ENCODE data around the gene TCEANC. TPM values are rescaled to one million over a fixed set of nuclear protein-coding genes. Genes with fewer than 3 reads are reported as not detected.

The TCEANC gene
- total RNA-seq, 6 experiments from 2014 or later, result 0.99 to 1.7 (median 1.1) TPM

- H3K36me3 Mint-ChIP-seq (ENCODE audit: low read depth), result no peaks in the 10 kb centered on the region
- H3K9me3 Mint-ChIP-seq, result no peaks in the 10 kb centered on the region
- H3K27ac Mint-ChIP-seq, result no peak overlapping the region
- peaks cover 2% of the 10 kb centered on the region; the same call in 1 of the 2 replicates for H3K27me3 Mint-ChIP-seq (ENCODE audit: insufficient read depth)
- DNase-seq, result no peak
- TF ChIP-seq CTCF (IDR thresholded peaks at IDR 0.05), result no peak
- H3K4me3 Mint-ChIP-seq, result no peak overlapping the region
- H3K4me1 Mint-ChIP-seq (ENCODE audit: low read depth), result peaks cover 20% of the 10 kb centered on the region
Observed at GRCh38 chrX:13681595-13681994, 28.7 kb downstream of the TCEANC start.

- Mint-ChIP-seq H3K4me1 (ENCODE audit: low read depth) (peaks cover 28% of the 10 kb centered on the region), H3K27me3 (ENCODE audit: insufficient read depth) (no peaks in the 10 kb centered on the region), H3K4me3 (no peak overlapping the region; the same call in 1 of the 2 replicates), H3K36me3 (ENCODE audit: low read depth) (no peaks in the 10 kb centered on the region), H3K9me3 (no peaks in the 10 kb centered on the region), H3K27ac (peak overlapping the region; percentile 26; the same call in 1 of the 2 replicates)
- no peak for TF ChIP-seq CTCF (IDR thresholded peaks at IDR 0.05)
- DNase-seq, result no peak
Observed at GRCh38 chrX:13684361-13684760, 31.4 kb downstream of the TCEANC start.

- peaks cover 30% of the 10 kb centered on the region for H3K4me1 Mint-ChIP-seq (ENCODE audit: low read depth)
- no peak for TF ChIP-seq CTCF (IDR thresholded peaks at IDR 0.05)
- H3K4me3 Mint-ChIP-seq, result peak overlapping the region; percentile 1; the same call in 1 of the 2 replicates
- no peak for DNase-seq
- no peaks in the 10 kb centered on the region for H3K9me3 Mint-ChIP-seq
- H3K27me3 Mint-ChIP-seq (ENCODE audit: insufficient read depth), result no peaks in the 10 kb centered on the region
- H3K27ac Mint-ChIP-seq, result no peak overlapping the region; the same call in 1 of the 2 replicates
- H3K36me3 Mint-ChIP-seq (ENCODE audit: low read depth), result no peaks in the 10 kb centered on the region
Observed at GRCh38 chrX:13685126-13685763, 32.3 kb downstream of the TCEANC start.

GRCh38 chrX:13687203-13687602 lies 34.3 kb downstream of the TCEANC start:
- H3K27me3 Mint-ChIP-seq (ENCODE audit: insufficient read depth), result peaks cover 1% of the 10 kb centered on the region; the same call in 1 of the 2 replicates
- no peak for DNase-seq
- H3K4me3 Mint-ChIP-seq, result no peak overlapping the region
- no peaks in the 10 kb centered on the region for H3K36me3 Mint-ChIP-seq (ENCODE audit: low read depth)
- no peaks in the 10 kb centered on the region for H3K9me3 Mint-ChIP-seq
- TF ChIP-seq CTCF (IDR thresholded peaks at IDR 0.05), result no peak
- peaks cover 41% of the 10 kb centered on the region for H3K4me1 Mint-ChIP-seq (ENCODE audit: low read depth)
- no peak overlapping the region for H3K27ac Mint-ChIP-seq

- peak overlapping the region; percentile 91 for H3K4me3 Mint-ChIP-seq
- DNase-seq, result no peak
- peaks cover 54% of the 10 kb centered on the region for H3K4me1 Mint-ChIP-seq (ENCODE audit: low read depth)
- no peaks in the 10 kb centered on the region for H3K9me3 Mint-ChIP-seq
- H3K36me3 Mint-ChIP-seq (ENCODE audit: low read depth), result no peaks in the 10 kb centered on the region
- peak overlapping the region; percentile 91 for H3K27ac Mint-ChIP-seq
- TF ChIP-seq CTCF (IDR thresholded peaks at IDR 0.05), result no peak
- peaks cover 1% of the 10 kb centered on the region; the same call in 1 of the 2 replicates for H3K27me3 Mint-ChIP-seq (ENCODE audit: insufficient read depth)
Observed at GRCh38 chrX:13688384-13688957, 35.5 kb downstream of the TCEANC start.
